ENCODE data around the gene TMEM221.

DNA sequence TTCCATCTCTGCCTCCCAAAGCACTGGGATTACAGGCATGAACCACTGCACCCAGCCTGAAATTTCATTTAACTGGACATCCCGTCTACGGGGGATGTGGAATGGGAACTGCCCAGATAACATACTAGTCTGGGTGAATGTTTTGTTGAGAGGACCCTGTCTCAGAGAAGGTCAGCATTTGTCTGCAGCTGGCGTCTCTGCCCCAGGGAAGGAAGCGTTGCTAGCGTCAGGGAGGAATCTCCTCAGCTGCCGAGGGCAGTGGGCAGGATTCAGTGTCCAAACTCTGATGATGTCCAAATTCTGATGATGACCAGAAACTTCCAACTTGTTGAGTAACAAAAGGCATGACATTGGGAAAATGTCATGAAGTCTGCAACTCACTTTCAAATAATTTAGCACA lies 9.1 kb upstream of the TMEM221 start:
- TF ChIP-seq POLR2A (IDR thresholded peaks at IDR 0.05) (no peak), POLR2AphosphoS5 (IDR thresholded peaks at IDR 0.05) (no peak)
- TF ChIP-seq, protein P1, sequence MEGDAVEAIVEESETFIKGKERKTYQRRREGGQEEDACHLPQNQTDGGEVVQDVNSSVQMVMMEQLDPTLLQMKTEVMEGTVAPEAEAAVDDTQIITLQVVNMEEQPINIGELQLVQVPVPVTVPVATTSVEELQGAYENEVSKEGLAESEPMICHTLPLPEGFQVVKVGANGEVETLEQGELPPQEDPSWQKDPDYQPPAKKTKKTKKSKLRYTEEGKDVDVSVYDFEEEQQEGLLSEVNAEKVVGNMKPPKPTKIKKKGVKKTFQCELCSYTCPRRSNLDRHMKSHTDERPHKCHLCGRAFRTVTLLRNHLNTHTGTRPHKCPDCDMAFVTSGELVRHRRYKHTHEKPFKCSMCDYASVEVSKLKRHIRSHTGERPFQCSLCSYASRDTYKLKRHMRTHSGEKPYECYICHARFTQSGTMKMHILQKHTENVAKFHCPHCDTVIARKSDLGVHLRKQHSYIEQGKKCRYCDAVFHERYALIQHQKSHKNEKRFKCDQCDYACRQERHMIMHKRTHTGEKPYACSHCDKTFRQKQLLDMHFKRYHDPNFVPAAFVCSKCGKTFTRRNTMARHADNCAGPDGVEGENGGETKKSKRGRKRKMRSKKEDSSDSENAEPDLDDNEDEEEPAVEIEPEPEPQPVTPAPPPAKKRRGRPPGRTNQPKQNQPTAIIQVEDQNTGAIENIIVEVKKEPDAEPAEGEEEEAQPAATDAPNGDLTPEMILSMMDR (IDR thresholded peaks at IDR 0.05 in 8 of 11, conservative IDR thresholded peaks at IDR 0.05 in 3 of 11) = no peak

All from spleen (tissue), 7 donors.